GM23248 (cell line): ENCODE data around the gene CTTNBP2.

Source experiments
- EZH2 ChIP-seq: fragments of 200-600 bp; sonication (generic); IDR thresholded peaks from 2 replicates; pipeline ENCODE4 v1.6.1; 2018; ENCODE audit warnings: antibody characterized with exemption, mild to moderate bottlenecking; ENCODE audit not compliant: insufficient read depth, poor library complexity, severe bottlenecking
- EZH2phosphoT487 ChIP-seq: fragments of 200-600 bp; sonication (generic); IDR thresholded peaks from 2 replicates; pipeline ENCODE4 v1.6.1; 2018; ENCODE audit warnings: antibody characterized with exemption, moderate library complexity, mild to moderate bottlenecking, low read depth; ENCODE audit not compliant: insufficient read depth

GRCh38 chr7:117682681-117683385 lies 190.4 kb downstream of the CTTNBP2 start:
- TF ChIP-seq EZH2 (no peak), EZH2phosphoT487 (no peak)
